Measurements from ENCODE around the gene GMPR2.

GRCh38 chr14:24237463-24237955, 4.8 kb downstream of the GMPR2 start:
- TF ChIP-seq CREB1 (IDR thresholded peaks at IDR 0.05; ENCODE audit: low read depth) (no peak), FOXM1 (IDR thresholded peaks at IDR 0.05; ENCODE audit: borderline replicate concordance, low read depth) (no peak), REST (IDR thresholded peaks at IDR 0.05; ENCODE audit: low read depth) (no peak), YY1 (IDR thresholded peaks at IDR 0.05; ENCODE audit: low read depth) (no peak), EP300 (IDR thresholded peaks at IDR 0.05; ENCODE audit: borderline replicate concordance) (no peak), RAD21 (IDR thresholded peaks at IDR 0.05; ENCODE audit: low read depth) (no peak), TEAD4 (IDR thresholded peaks at IDR 0.05) (no peak), EGR1 (IDR thresholded peaks at IDR 0.05) (no peak), MAX (IDR thresholded peaks at IDR 0.05) (no peak), NFIC (IDR thresholded peaks at IDR 0.05) (no peak), USF1 (IDR thresholded peaks at IDR 0.05) (no peak), TAF1 (IDR thresholded peaks at IDR 0.05; ENCODE audit: low read depth) (no peak), CEBPB (IDR thresholded peaks at IDR 0.05) (no peak), TCF12 (IDR thresholded peaks at IDR 0.05; ENCODE audit: low read depth) (no peak)
